Peyer's patch (tissue), 4 donors: ENCODE measurements around the gene LINGO1. TPM values are rescaled to one million over a fixed set of nuclear protein-coding genes. Genes with fewer than 3 reads are reported as not detected.

Experiments used
- DNase-seq, 3 donors: peaks; one replicate each; pipeline ENCODE4 v3.0.0-alpha.2; 2017 to 2019
- H3K27ac ChIP-seq, 4 donors: fragments of 200-600 bp; sonication (generic); one replicate each; pipeline ENCODE4 v1.5.1; 2016 to 2019
- H3K27me3 ChIP-seq, 2 donors: fragments of 200-600 bp; sonication (generic); one replicate each; pipeline ENCODE4 v1.5.1; 2019
- H3K36me3 ChIP-seq, 3 donors: fragments of 200-600 bp; sonication (generic); one replicate each; pipeline ENCODE4 v1.5.1; 2016 to 2019
- H3K4me1 ChIP-seq, 4 donors: fragments of 200-600 bp; sonication (generic); one replicate each; pipeline ENCODE4 v1.5.1; 2016 to 2019
- H3K4me3 ChIP-seq, 4 donors: fragments of 200-600 bp; sonication (generic); 1 replicate in 3 of 4; 2 replicates in 1 of 4; pipeline ENCODE4 v1.5.1; 2016 to 2019; ENCODE audit warnings: mild to moderate bottlenecking in 1 of 4
- H3K9me3 ChIP-seq, 4 donors: fragments of 200-600 bp; sonication (generic); one replicate each; pipeline ENCODE4 v1.5.1; 2016 to 2019; ENCODE audit warnings: mild to moderate bottlenecking in 1 of 4
- POLR2A ChIP-seq, 2 donors: fragments of 450-650 bp; IDR thresholded peaks; one replicate each; pipeline ENCODE4 v1.5.1; 2017; ENCODE audit warnings: antibody characterized with exemption in 2 of 2, mild to moderate bottlenecking in 2 of 2, moderate library complexity in 2 of 2
- total RNA-seq, 4 donors: library from RNA; depleted of rRNA; stranded (reverse); fragments of >200 nt; gene quantifications; one replicate each; pipeline ENCODE4 v1.1.0, GENCODE V29; 2016
- TF ChIP-seq, protein P1 (sequence below), 6 experiments: fragments of 450-650 bp in 4 of 6; fragments of 200-600 bp in 2 of 6; sonication (generic) in 1 of 6; IDR thresholded peaks; one replicate each; pipeline ENCODE4 v1.5.1; 2017 to 2019; ENCODE audit warnings: antibody characterized with exemption in 6 of 6, mild to moderate bottlenecking in 3 of 6, moderate library complexity in 1 of 6

The LINGO1 gene
- total RNA-seq, 4 donors from 2014 or later, result 3.0 TPM; not detected in 3

DNA sequence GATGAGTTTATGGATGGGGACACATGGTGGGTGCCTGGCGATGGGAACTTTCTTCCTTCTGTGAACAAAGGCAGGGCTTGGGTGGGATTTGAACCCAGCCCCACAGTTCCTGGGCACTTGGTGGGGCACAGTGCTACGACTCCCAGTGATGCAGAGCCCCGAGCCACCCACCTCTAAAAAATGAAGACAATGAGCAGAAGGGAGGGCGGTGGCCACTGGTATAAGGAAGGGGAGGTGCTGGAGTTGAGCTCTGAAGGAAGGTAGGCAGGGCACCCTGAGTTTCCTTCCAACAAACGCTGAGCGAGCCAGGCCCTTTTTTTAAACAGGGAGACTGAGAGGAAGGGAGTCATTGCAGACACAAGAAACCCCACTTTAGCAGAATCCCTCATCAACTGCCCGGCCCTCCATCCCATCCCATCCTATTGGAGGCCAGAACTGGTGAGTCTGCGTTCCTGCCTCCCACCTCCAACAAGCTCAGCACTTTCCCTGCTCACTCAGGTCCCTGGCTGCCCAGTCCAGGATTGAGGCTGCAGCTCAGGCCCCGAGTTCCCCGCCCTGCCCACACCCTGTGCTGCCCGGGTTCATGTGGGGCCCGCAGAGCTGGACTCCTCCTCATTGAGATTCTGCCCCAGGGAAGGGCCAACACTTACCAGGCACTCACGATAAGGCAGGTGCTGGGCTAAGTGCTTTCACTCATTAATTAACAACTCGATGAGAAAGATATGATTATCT lies 57.3 kb downstream of the LINGO1 start:
- no peaks in the 10 kb centered on the region for H3K27me3 ChIP-seq
- no peaks in the 10 kb centered on the region for H3K9me3 ChIP-seq
- H3K4me1 ChIP-seq, result no peaks in the 10 kb centered on the region
- H3K4me3 ChIP-seq, result no peak overlapping the region
- no peaks in the 10 kb centered on the region for H3K36me3 ChIP-seq
- H3K27ac ChIP-seq, result no peak overlapping the region
- no peak for DNase-seq
- no peak for TF ChIP-seq POLR2A (IDR thresholded peaks at IDR 0.05)
- TF ChIP-seq, protein P1, sequence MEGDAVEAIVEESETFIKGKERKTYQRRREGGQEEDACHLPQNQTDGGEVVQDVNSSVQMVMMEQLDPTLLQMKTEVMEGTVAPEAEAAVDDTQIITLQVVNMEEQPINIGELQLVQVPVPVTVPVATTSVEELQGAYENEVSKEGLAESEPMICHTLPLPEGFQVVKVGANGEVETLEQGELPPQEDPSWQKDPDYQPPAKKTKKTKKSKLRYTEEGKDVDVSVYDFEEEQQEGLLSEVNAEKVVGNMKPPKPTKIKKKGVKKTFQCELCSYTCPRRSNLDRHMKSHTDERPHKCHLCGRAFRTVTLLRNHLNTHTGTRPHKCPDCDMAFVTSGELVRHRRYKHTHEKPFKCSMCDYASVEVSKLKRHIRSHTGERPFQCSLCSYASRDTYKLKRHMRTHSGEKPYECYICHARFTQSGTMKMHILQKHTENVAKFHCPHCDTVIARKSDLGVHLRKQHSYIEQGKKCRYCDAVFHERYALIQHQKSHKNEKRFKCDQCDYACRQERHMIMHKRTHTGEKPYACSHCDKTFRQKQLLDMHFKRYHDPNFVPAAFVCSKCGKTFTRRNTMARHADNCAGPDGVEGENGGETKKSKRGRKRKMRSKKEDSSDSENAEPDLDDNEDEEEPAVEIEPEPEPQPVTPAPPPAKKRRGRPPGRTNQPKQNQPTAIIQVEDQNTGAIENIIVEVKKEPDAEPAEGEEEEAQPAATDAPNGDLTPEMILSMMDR (IDR thresholded peaks at IDR 0.05), result no peak

DNA sequence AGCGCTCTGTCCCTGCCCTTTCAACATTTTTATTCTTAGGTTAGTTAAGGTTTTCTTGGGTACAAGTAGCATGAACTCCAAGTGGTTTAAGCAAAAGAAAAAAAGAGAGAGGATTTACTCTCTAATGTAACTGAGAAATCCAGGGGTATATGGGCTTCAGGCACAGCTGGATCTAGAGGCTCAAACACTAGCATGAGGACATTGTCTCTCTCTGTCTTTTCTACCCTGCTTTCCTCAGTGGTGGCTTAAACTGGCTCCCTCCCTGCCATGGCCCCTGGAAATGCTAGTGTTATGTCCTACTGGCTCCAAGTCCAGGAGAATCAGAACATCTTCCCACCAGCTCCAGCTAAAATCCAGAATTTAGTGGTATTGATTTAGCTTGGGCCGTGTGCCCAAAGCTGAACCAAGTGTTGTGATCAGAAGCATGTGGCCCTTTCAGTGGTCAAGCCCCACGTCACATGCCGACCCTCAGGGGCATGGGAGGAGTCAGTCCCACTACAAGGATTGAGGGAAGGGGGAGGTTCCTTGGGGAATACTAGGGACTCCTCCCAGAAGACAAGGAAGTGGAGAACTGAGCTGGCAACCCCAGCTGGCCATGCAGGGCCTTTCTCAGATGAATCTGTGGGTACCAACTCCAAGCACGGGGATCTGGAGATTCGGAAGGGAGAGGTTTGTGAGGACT lies 58.0 kb downstream of the LINGO1 start:
- Histone ChIP-seq H3K36me3 (no peaks in the 10 kb centered on the region), H3K9me3 (no peaks in the 10 kb centered on the region), H3K4me1 (peaks cover 0 to 3% (median 0%) of the 10 kb centered on the region in 4 donors), H3K27ac (no peak overlapping the region), H3K4me3 (no peak overlapping the region), H3K27me3 (no peaks in the 10 kb centered on the region)
- TF ChIP-seq, protein P1 (IDR thresholded peaks at IDR 0.05), result no peak
- TF ChIP-seq POLR2A (IDR thresholded peaks at IDR 0.05), result no peak
- DNase-seq, result no peak

DNA sequence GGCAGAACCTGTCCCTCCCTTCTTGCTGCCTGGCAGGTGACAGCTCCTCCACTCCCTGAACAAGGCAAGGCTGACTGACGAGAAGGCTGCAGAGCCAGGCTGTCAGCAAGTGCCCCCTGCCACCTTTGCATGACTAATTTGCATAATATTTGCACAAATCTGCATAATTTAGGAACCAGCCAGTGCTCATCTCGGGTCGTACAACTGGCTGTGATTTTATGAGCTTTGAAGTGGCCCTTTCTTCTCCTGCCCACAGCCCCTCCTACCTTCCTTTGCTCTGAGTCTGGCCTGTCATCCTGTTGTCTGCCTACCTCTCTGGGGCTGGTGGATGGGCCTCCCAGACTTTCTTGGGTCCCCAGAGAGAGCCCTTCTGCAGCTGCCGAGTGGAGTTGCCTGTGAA lies 58.9 kb downstream of the LINGO1 start:
- no peak for TF ChIP-seq POLR2A (IDR thresholded peaks at IDR 0.05)
- TF ChIP-seq, protein P1 (IDR thresholded peaks at IDR 0.05), result no peak
- H3K27ac ChIP-seq, result no peak overlapping the region
- H3K27me3 ChIP-seq, result no peaks in the 10 kb centered on the region
- no peak overlapping the region for H3K4me3 ChIP-seq
- H3K9me3 ChIP-seq, result no peaks in the 10 kb centered on the region
- H3K36me3 ChIP-seq, result no peaks in the 10 kb centered on the region
- no peak for DNase-seq
- H3K4me1 ChIP-seq, result peaks cover 0 to 6% (median 0%) of the 10 kb centered on the region in 4 donors

DNA sequence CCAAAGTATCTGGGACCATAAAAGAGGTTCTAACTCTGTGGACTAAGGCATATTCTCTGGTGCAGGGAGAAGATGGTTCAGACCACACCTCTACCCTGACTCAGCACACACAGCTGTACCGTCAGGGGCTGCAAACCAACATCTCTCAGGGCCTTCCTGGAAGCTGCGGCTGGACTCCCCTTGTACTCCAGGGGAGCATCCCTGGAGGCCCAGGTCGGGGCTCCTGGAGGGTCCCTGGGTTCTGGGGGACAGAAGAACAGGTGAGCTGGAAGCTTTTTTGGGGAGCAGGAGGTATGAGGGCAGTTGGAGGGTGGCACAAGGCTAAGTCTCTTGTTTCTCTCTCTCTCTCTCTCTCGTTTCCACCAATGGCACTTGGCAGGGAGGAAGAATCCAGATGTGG lies 60.5 kb downstream of the LINGO1 start:
- DNase-seq, result no peak
- Histone ChIP-seq H3K4me1 (peaks cover 0 to 6% (median 0%) of the 10 kb centered on the region in 4 donors), H3K27ac (no peak overlapping the region), H3K9me3 (no peaks in the 10 kb centered on the region), H3K4me3 (no peak overlapping the region), H3K27me3 (no peaks in the 10 kb centered on the region), H3K36me3 (no peaks in the 10 kb centered on the region)
- TF ChIP-seq, protein P1 (IDR thresholded peaks at IDR 0.05), result no peak
- no peak for TF ChIP-seq POLR2A (IDR thresholded peaks at IDR 0.05)

DNA sequence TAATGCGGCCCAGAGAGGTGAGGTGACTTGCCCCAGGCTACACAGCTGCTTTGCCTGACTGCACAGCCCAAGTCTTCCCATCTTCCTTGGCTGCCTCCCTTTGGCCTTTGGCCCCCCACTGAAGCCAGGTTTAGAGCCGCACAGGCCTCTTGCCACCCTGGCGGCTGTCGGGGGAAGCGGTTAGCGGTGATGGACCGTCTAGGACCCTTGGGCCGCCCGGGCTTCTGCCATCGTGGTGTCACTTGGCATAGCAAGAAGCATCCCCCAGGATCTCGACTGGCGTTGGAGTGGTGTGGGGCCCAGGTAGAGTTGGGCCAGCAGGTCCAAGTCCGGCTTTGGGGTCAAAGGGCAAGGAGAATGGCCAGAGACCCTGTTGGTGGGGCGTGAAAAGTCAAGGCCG lies 61.0 kb downstream of the LINGO1 start:
- Histone ChIP-seq H3K27ac (no peak overlapping the region), H3K27me3 (no peaks in the 10 kb centered on the region), H3K4me3 (no peak overlapping the region), H3K36me3 (no peaks in the 10 kb centered on the region), H3K9me3 (no peaks in the 10 kb centered on the region), H3K4me1 (peaks cover 0 to 6% (median 0%) of the 10 kb centered on the region in 4 donors)
- no peak for TF ChIP-seq POLR2A (IDR thresholded peaks at IDR 0.05)
- TF ChIP-seq, protein P1 (IDR thresholded peaks at IDR 0.05), result no peak
- no peak for DNase-seq
